WI38 (cell line): ENCODE data around the gene RPUSD1.
A peak's percentile ranks its signal among the peaks of the same experiment; 100 is the strongest.
"Not testable (repeated sequence)": the region's sequence is repeated elsewhere in the genome, so short reads cannot be mapped to it uniquely, and the experiment has no call there.

Experiments
- H3K4me3 ChIP-seq: 2 replicates; pipeline ENCODE4 v1.5.1; 2011; ENCODE audit warnings: low read depth, mild to moderate bottlenecking, control low read depth, low read length
- TF ChIP-seq, protein P1 (sequence below): IDR thresholded peaks from 2 replicates; pipeline ENCODE4 v1.5.1; 2012; ENCODE audit warnings: low read depth, mild to moderate bottlenecking, control low read depth, low read length

The RPUSD1 gene

DNA sequence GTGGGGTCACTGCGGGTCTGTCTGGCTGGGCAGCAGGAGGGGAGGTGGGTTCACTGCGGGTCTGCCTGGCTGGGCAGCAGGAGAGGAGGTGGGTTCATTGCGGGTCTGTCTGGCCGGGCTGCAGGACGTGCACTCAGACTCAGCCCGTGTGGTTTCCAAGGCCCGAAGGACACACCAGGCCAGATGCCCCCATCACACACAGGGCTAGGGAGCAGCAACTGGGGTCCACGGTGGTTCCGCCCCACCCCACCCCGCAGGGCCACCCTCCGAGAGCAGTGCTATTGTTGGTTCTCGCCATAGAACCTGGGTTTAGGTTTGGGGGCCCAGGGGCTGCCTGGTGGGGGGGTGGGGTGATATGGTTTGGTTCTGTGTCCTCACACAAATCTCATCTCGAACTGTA is 41.5 kb downstream of the RPUSD1 start:
- H3K4me3 ChIP-seq, result no peak overlapping the region
- TF ChIP-seq, protein P1, sequence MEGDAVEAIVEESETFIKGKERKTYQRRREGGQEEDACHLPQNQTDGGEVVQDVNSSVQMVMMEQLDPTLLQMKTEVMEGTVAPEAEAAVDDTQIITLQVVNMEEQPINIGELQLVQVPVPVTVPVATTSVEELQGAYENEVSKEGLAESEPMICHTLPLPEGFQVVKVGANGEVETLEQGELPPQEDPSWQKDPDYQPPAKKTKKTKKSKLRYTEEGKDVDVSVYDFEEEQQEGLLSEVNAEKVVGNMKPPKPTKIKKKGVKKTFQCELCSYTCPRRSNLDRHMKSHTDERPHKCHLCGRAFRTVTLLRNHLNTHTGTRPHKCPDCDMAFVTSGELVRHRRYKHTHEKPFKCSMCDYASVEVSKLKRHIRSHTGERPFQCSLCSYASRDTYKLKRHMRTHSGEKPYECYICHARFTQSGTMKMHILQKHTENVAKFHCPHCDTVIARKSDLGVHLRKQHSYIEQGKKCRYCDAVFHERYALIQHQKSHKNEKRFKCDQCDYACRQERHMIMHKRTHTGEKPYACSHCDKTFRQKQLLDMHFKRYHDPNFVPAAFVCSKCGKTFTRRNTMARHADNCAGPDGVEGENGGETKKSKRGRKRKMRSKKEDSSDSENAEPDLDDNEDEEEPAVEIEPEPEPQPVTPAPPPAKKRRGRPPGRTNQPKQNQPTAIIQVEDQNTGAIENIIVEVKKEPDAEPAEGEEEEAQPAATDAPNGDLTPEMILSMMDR, result no peak

DNA sequence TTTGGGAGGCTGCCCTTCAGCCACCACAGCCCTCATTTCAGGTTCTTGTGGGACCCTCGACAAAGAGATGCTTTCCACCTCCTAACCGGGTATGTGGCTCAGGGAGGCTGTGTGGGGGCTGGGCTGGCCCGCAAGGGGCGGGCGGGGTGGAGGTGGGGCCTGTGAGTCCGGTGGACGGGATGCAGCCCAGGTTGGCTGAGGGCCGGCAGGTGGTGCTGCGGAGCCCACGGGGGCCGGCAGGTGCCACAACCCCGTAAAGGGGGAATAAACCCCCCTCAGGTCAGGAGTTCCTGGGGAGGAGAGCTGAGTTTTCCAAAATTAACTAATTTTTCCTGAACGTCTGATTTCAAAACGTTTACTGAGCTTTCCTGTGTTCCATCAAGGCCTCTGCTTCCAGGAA is 42.4 kb downstream of the RPUSD1 start:
- no peak overlapping the region for H3K4me3 ChIP-seq
- TF ChIP-seq, protein P1, result no peak

DNA sequence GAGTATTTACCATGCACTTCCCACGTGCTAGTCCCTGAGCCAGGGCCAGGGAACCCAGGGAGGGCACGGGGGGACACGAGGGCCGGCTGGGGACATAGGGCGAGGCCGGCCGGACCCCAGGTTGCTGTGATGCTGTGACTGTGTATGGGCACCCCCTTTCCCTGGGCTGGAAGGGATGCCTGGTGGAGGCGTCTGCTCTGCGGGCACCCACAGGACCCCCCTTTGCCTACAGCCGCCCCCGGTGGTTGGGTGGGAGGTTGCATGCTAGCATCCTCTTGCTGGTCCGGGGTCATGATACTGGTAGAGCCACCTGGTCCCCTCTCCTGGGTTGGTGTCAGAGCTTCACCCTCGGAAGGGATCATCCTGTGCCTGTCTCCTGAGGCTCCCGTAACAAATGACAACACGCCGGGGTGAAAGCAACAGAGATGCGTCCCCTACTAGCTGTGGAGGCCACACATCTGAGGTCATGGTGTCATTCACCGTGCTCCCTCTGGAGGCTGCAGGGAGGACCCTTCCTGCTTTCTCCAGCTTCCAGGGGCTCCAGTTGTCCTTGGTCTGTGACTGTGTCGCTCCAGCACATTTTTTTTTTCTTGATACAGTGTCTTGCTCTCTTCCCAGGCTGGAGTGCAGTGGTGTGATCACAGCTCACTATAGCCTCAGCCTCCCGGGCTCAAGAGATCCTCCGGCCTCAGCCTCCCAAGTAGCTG is 44.2 kb downstream of the RPUSD1 start:
- H3K4me3 ChIP-seq, result no peak overlapping the region
- TF ChIP-seq, protein P1, result no peak

DNA sequence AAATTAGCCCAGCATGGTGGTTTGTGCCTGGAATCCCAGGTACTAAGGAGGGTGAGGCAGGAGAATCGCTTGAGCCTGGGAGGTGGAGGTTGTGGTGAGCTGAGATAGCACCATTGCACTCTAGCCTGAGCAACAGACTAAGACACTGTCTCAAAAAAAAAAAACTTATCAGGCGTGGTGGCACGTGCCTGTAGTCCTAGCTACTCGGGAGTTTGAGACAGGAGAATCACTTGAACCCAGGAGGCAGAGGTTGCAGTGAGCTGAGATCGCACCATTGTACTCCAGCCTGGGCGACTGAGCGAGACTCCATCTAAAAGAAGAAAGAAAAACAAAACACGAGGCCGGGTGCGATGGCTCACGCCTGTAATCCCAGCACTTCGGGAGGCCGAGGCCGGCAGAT is 45.3 kb downstream of the RPUSD1 start:
- H3K4me3 ChIP-seq, result not testable (repeated sequence)

DNA sequence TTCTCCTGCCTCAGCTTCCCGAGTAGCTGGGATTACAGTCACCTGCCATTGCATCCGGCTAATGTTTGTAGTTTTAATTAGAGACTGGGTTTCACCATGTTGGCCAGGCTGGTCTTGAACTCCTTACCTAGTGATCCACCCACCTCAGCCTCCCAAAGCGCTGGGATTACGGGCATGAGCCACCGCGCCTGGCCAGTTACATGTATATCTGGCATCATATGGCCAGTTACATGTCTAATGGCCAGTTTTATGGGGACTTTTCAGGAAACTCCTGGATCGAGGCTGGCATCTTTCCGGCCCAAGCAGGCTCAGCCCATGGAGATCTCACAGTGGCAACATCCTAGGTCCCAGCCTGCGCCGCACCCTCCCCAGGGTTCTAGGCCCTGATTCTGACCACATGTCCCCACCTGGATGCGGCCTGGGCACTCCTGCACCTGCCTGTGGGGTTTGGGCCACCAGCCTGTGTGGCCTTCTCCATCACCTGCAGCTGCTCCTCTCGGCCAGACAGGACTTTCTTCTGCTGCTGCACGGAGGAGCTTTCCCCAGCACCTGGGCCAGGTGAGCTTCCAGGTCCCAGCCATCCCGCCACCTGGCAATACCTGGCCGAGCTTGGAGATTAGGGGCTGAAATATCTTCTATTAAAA is 46.1 kb downstream of the RPUSD1 start:
- H3K4me3 ChIP-seq, result no peak overlapping the region
- TF ChIP-seq, protein P1, result no peak

DNA sequence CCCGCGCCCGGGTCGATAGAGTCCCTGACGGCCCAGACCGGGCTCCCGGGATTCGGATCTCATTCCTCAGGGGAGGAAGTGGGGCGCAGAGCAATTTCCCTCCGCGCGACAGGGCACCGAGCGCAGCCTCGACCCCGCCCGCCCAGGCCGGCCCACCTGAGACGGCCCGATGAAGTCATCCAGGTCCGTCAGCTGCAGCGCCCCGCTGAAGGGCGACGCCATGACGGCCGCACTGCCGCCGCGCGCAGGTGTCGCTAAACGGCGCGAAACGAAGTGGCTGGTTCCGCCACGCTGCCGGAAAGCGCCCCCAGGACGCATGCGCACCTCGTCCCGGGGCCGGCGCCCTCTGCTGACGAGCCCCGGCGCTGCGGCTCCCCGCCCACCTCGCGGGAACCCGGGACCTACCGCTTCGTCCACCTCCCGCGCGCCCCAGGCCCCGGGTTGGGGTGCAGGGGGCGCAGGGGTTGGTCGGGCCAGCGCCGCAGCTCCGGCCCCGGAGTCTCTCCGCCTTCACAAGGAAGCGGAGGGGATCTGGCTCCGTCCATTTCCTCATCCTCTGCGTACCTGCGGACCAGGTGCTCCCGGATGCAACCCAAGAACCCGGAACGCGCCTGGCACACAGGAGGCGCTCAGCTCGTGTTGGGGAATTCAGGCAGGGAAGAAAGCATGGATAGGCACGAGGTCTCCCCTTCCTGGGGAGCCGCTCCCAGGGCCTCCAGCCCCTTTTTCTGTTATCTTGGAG is 47.2 kb downstream of the RPUSD1 start, which contains the start of gene CIAO3:
Gene CIAO3, minus strand, starts transcription at position 234 of the 742 bp plus-strand sequence. Its CDS starts 12 bp downstream, at position 222.
- peak within 1 kb of the TSS; percentile 91 for H3K4me3 ChIP-seq
- TF ChIP-seq, protein P1, result peak; percentile 78

DNA sequence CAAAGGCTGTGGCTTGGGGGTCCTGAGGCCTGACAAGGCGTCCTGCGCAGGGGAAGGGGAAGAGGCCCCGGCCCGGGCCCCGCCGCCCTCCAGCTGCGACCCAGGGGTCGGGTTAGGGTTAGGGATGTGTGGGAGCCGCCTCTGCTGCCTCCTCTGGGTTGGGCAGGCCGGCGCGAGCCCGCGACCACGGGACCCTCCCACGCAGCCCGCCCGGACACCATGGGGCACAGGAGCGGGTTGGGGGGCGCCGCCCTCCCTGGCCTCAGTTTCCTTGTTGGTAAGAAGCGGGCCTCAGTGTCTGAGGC is 47.8 kb downstream of the RPUSD1 start:
- TF ChIP-seq, protein P1, result no peak
- peak overlapping the region; percentile 91 for H3K4me3 ChIP-seq
